Heart right ventricle (tissue), 16 donors: Measurements from ENCODE around the gene RAP1GAP. TPM values are rescaled to one million over a fixed set of nuclear protein-coding genes. Genes with fewer than 3 reads are reported as not detected.

Experiments
- ATAC-seq, 8 donors: fragments of 200-7000 bp; cut with Tn5 transposase; one replicate each; pipeline ENCODE4 v1.9.1; 2020; ENCODE audit warnings: mild to moderate bottlenecking in 8 of 8, moderate library complexity in 8 of 8, moderate number of reproducible peaks in 1 of 8
- DNase-seq, 2 donors: peaks; one replicate each; pipeline ENCODE4 v3.0.0-alpha.2; 2020
- H3K27ac ChIP-seq, 10 donors: fragments of 200-600 bp; sonication (generic) in 2 of 10; one replicate each; pipeline versions ENCODE4 v1.5.0 to v1.8.0; 2020 to 2022; ENCODE audit warnings: mild to moderate bottlenecking in 3 of 10
- H3K27me3 ChIP-seq, 7 donors: fragments of 200-600 bp; one replicate each; pipeline ENCODE4 v1.8.0; 2021 to 2022; ENCODE audit warnings: mild to moderate bottlenecking in 2 of 7
- H3K36me3 ChIP-seq, 9 donors: fragments of 200-600 bp; sonication (generic) in 1 of 9; one replicate each; pipeline versions ENCODE4 v1.5.0 to v1.8.0; 2020 to 2022; ENCODE audit warnings: mild to moderate bottlenecking in 2 of 9
- H3K4me1 ChIP-seq, 9 donors: fragments of 200-600 bp; sonication (generic) in 1 of 9; one replicate each; pipeline versions ENCODE4 v1.5.0 to v1.8.0; 2020 to 2022; ENCODE audit warnings: mild to moderate bottlenecking in 4 of 9
- H3K4me3 ChIP-seq, 10 donors: fragments of 200-600 bp; sonication (generic) in 2 of 10; one replicate each; pipeline versions ENCODE4 v1.5.0 to v1.8.0; 2020 to 2022; ENCODE audit warnings: mild to moderate bottlenecking in 7 of 10, moderate library complexity in 2 of 10
- H3K9me3 ChIP-seq, 11 donors: fragments of 200-600 bp in 10 of 11; sonication (generic) in 2 of 11; one replicate each; pipeline versions ENCODE4 v1.5.0 to v1.8.0; 2013 to 2022; ENCODE audit warnings: mild to moderate bottlenecking in 2 of 11, control low read depth in 1 of 11, moderate library complexity in 1 of 11
- CTCF ChIP-seq, 9 donors: fragments of 200-600 bp; sonication (generic) in 2 of 9; IDR thresholded peaks; one replicate each; pipeline versions ENCODE4 v1.5.0 to v1.8.0; 2021 to 2022; ENCODE audit warnings: antibody characterized with exemption in 9 of 9, mild to moderate bottlenecking in 5 of 9, moderate library complexity in 1 of 9
- WGBS, 2 donors: extraction: QIAGEN DNeasy Blood & Tissue Kit; methylation state at CpG; one replicate each; pipeline ENCODE4 v1.1.7; 2013; ENCODE audit warnings: inconsistent platforms in 1 of 2; 5-methylcytosine and 5-hydroxymethylcytosine counted together
- intact Hi-C, 10 donors: fragments of 100-400 bp; cut with DNase I; formaldehyde crosslinking; loops; one replicate each; pipeline versions ENCODE4 v1.11.1 to v1.14.2; 2022
- long read RNA-seq, 3 donors: library from polyadenylated mRNA; unstranded; transcript quantifications; one replicate each; pipeline ENCODE4 v2.0.0, GENCODE V29; 2020 to 2021
- polyA plus RNA-seq, 2 donors: library from polyadenylated mRNA; stranded (reverse); fragments of 200-250 nt; gene quantifications; one replicate each; pipeline ENCODE4 v1.2.3, GENCODE V29; 2013
- total RNA-seq, 10 donors: library from RNA; stranded (reverse); fragmentation: NEBNext Ultra II Directional in 3 of 10; extraction: Animal tissue kit (Norgen Biotek cat#: 25700) in 3 of 10; gene quantifications; one replicate each; pipeline versions ENCODE4 v1.2.1 to v1.2.4, GENCODE V29; 2021 to 2023
- donor health status: Arrhythmogenic right ventricular cardiomyopathy.
- donor health status: ischemic (EF 13 %, LVEDD 7.1; RV severe dilation, severe dysfunction).
- donor health status: healthy with polysubstance abuse.
- donor health status: DM: no; HTN: yes; CAD: no.
- donor health status: DM: no; HTN: no; CAD: no.
- donor health status: ischemic (EF 25% LVEDD 6.9; RV normal size, moderate dysfunction).
- donor health status: ischemic (EF 25% LVEDD 5.7; RV mildly dilated, moderate dysfunction).
- donor health status: healthy.
- donor health status: DM: yes; HTN: yes; CAD: no.
- donor health status: Ischemic cardiomyopathy.
- donor health status: ischemic (EF 35%, LVEDD 5.7; RV mildly dilated, moderate dysfunction).
- donor health status: nonischemic (EF 11% LVEDD 7.7; RV severe dilation, severe dysfunction).
- donor health status: DM: yes; HTN: yes; CAD: no.
- donor health status: PGD.
- donor health status: ischemic (EF 29% LVEDD 5.4; RV normal size, mild dysfunction).
- donor health status: nonischemic (EF 23%, LVEDD 6.1; RV moderate dilation, normal function).

RAP1GAP gene
- total RNA-seq (1 to 10 TPM; 2.3 to 5.6 (median 4.0) TPM), polyA plus RNA-seq (1 to 10 TPM in 1 of 2 donors, under 1 TPM in 1; 0.42 to 5.9 TPM)
- long read RNA-seq, donor 1, partial matches to known transcripts = 4 of 15 reads
- long read RNA-seq, donor 1, other reads (novel, unspliced or antisense) = 6 of 15 reads
- long read RNA-seq, donor 2, transcript RAP1GAP-211 (25 exons, 2,489 nt) = major isoform, 5 of 20 reads
- long read RNA-seq, donor 2, partial matches to known transcripts = 5 of 20 reads
- long read RNA-seq, donor 2, other reads (novel, unspliced or antisense) = 8 of 20 reads
- long read RNA-seq, donor 3, partial matches to known transcripts = 8 of 13 reads
- long read RNA-seq, donor 3, other reads (novel, unspliced or antisense) = 5 of 13 reads

DNA sequence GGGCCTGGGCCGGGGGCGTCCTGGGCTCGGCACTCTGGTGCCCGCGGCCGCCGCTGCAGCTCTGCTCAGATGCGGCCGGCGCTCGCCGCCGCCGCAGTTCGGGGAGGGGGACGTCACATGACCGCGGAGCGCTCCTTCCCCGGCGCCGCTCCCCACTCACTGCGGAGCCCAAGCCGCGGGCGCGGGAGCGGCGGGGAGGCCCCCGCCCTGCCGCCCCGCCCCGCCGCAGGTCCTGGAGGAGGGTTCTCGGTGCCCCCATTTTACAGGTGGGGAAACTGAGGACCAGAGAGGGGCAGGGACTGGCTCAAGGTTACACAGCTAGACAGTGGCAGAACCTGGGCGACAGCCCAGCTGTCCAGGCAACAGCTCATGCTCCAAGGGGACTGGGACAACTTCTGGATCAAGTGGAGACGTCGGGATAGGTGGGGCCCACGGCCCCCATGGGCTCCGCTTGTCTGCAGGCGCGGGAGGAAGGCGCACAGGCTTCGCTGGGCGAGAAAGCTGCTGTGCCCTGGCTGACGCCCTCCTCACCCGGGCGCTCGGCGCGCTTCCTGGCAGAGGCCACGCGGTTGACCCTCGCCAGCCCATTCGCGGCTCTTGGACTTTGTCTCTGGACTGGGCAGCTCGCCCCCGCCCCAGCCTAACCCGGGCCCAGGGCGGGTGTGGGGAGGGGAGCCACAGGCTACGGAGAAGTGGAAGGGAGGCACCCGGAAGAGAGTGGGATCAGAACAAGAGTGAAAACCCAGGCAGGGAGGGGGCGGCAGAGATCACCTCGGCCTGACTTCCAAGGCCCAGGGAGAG is at the start of gene RAP1GAP:
Gene RAP1GAP, minus strand, starts transcription at position 100 of the 801 bp plus-strand sequence. CDS start 49,325 bp downstream, outside the sequence.
- Histone ChIP-seq H3K4me1 (peaks cover 18 to 68% (median 59%) of the 10 kb centered on the region in 9 donors), H3K27me3 (peaks cover 6 to 69% (median 43%) of the 10 kb centered on the region in 7 donors), H3K36me3 (no peaks in the 10 kb centered on the region), H3K4me3 (peak within 1 kb of the TSS in 9 of 10 donors; percentile 8 to 48 (median 43)), H3K27ac (no peak within 1 kb of the TSS), H3K9me3 (no peaks in the 10 kb centered on the region)
- WGBS, 2 donors = 3% methylated on average over 64 of the region's 64 CpGs
- no peak for DNase-seq
- intact Hi-C loops = loop anchor here in 3 of 10 donors (10.0 kb wide), 2 partner anchors 415 to 435 kb away; no protein-coding TSS in a partner anchor
- peak in 3 of 8 donors; percentile 5 to 21 (median 18) for ATAC-seq
- TF ChIP-seq CTCF (IDR thresholded peaks at IDR 0.05) = peak in 1 of 9 donors; percentile 16

DNA sequence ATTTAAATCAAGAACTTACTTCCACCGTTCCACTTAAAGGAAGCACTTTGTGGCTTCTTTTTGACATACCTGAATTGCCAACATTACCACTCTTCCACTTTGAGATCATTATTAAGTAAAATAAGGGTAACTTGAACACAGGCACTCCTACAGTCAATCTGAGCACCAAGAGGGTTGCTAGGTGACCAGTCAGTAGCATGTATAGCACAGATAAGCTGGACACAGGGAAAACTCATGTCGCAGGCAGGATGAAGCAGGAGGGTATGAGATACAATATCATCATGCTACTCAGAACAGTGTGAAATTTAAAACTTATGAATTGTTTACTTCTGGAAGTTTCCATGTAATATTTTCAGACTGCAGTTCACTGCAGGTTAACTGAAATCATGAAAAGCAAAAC is 47.0 kb upstream of the RAP1GAP start:
- H3K27me3 ChIP-seq = no peaks in the 10 kb centered on the region
- no peak overlapping the region for H3K4me3 ChIP-seq
- no peak overlapping the region for H3K27ac ChIP-seq
- DNase-seq = no peak
- no peak for ATAC-seq
- TF ChIP-seq CTCF (IDR thresholded peaks at IDR 0.05) = no peak
- intact Hi-C loops = loop anchor here in 1 of 10 donors (10.0 kb wide), 1 partner anchor 249 kb away; no protein-coding TSS in a partner anchor
- H3K9me3 ChIP-seq = no peaks in the 10 kb centered on the region
- H3K36me3 ChIP-seq = peaks cover 0 to 100% (median 58%) of the 10 kb centered on the region in 9 donors
- 72 to 77% methylated on average over 2 of the region's 2 CpGs for WGBS, 2 donors
- no peaks in the 10 kb centered on the region for H3K4me1 ChIP-seq

DNA sequence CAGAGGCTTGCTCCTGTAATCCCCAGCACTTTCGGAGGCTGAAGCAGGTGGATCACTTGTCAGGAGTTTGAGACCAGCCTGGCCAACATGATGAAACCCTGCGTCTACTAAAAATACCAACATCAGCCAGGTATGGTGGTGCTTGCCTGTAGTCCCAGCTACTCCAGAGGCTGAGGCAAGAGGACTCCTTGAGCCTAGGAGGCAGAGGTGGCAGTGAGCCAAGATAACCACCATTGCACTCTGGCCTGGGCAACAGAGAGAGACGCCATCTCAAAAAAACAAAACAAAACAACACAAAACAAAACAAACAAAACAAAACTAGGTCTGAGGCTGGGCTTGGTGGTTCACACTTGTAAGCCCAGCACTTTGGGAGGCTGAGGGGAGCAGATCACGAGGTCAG is 38.7 kb upstream of the RAP1GAP start:
- Histone ChIP-seq H3K27me3 (no peaks in the 10 kb centered on the region), H3K4me1 (peaks cover 0 to 17% (median 10%) of the 10 kb centered on the region in 9 donors), H3K27ac (no peak overlapping the region), H3K4me3 (no peak overlapping the region), H3K9me3 (no peaks in the 10 kb centered on the region), H3K36me3 (peaks cover 0 to 96% (median 17%) of the 10 kb centered on the region in 9 donors)
- no peak for DNase-seq
- intact Hi-C loops = no loop called here
- WGBS, 2 donors = 93 to 95% methylated on average over 4 of the region's 4 CpGs
- ATAC-seq = no peak
- TF ChIP-seq CTCF (IDR thresholded peaks at IDR 0.05) = no peak

DNA sequence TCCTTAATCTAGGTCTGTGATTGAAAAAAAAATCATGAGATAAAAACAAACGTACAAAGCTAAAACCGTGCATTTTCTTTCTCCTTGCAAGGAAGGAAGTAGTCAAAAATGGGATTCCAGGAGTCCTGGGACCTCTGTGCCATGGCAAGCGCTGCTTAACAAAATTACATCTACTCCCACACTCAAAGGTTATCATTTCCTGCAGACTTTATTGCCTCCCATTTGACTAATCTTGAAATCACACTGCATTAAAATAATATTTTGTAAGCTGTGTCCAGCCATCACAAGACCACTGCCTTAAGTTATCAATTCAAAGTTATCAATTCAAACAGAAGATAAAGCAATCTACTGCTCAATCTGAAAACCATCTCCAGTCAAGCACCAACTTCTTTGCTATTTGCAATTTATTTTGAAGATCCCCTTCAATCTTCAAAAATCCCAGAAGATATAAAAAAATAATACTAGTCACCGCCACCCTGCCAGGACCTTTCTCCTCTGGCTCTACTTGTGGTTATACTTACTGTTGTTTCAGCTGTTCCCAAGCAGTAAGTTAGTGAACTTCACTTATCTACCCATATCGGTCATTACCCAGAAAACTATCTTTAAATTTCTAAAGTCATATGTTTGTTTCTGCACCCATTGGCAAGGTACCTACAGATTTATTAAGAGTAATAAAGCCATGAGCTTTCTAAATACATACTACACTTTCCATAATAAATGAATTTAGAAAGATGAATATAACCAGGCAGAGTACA is 38.1 kb upstream of the RAP1GAP start:
- intact Hi-C loops = no loop called here
- peaks cover 0 to 96% (median 17%) of the 10 kb centered on the region in 9 donors for H3K36me3 ChIP-seq
- TF ChIP-seq CTCF (IDR thresholded peaks at IDR 0.05) = no peak
- DNase-seq = no peak
- 68 to 69% methylated on average over 5 of the region's 5 CpGs for WGBS, 2 donors
- H3K27ac ChIP-seq = no peak overlapping the region
- H3K4me1 ChIP-seq = peaks cover 0 to 17% (median 10%) of the 10 kb centered on the region in 9 donors
- H3K27me3 ChIP-seq = no peaks in the 10 kb centered on the region
- H3K4me3 ChIP-seq = no peak overlapping the region
- no peak for ATAC-seq
- H3K9me3 ChIP-seq = no peaks in the 10 kb centered on the region
